ENCODE results near the gene SYT1.

DNA sequence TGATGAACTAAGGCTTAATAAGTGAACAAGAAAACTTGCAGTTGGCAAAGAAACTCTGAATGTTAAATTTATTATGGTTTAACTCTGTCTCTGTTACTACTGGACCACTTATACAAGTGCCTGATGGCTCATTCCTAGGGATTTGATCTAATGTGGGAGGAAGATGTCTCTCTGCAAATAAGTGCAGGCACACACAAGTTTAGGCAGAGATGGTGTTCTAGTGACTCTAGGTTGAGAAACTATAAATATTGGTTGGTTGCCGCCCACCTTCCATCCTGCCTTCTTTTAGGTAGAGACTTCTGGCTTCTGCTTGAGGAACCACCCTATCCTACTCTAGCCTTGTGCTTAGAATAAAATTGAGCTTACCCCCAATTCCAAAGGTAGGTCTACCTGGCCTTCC is 570.0 kb downstream of the SYT1 start:
- TF ChIP-seq GATA3 (IDR thresholded peaks at IDR 0.05; ENCODE audit: low read depth, low read length) (no peak), GATA2 (IDR thresholded peaks at IDR 0.05; ENCODE audit: low read depth, low read length) (no peak)
